DOHH2 (cell line): ENCODE data around the gene CAND1.
A peak's percentile ranks its signal among the peaks of the same experiment; 100 is the strongest.

Source experiments
- EZH2phosphoT487 ChIP-seq: fragments of 200-600 bp; sonication (generic); IDR thresholded peaks from 2 replicates; pipeline ENCODE4 v1.6.1; 2017; ENCODE audit warnings: borderline replicate concordance, mild to moderate bottlenecking, antibody characterized with exemption, low read length, moderate library complexity, mixed read lengths
- TF ChIP-seq, protein P1 (sequence below): fragments of 200-600 bp; sonication (generic); IDR thresholded peaks from one replicate; pipeline ENCODE4 v1.5.1; 2014; ENCODE audit warnings: antibody characterized with exemption, mild to moderate bottlenecking, low read depth, low read length; ENCODE audit not compliant: poor library complexity, severe bottlenecking

DNA sequence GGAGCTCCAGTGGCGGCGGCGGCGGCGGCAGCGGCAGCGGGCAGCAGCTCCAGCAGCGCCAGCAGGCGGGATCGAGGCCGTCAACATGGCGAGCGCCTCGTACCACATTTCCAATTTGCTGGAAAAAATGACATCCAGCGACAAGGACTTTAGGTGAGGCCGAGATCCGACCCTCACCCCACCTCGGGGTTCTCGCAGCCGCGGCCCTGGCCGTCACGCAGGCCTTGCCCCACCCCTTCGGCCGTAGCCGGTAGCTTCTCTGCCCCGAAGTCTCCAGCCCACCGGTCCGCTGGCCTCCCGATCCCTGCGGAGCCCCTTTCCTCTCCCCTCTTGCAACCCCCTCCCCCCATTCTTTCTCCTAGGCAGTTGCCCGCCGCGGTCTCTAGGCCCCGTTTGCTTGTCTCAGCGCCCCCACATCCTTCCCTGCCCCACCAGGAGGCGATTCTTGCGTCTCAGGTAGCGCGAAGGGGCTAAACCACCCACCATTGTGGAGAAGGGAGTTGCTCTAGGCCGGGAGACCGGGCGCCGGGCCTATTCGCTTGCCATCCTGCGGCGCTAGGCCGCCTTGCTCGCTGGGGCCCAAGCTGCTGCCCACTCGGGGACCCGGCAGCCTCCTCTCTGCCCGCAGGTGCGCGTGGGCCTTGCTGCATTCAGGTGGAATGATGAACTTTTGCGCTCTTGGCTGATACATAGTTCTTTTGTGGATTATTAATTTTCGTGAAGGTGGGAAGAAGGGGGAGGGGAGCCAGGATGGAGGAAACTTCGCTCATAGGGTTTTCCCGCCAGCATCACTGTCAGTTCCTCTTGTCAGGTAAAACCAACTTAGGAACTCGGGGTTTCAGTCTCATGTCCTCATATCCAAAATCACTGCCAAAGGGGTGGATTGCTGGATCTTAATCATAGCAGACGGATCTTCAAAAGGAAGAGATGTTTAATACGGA lies 745 bp downstream of the CAND1 start:
- TF ChIP-seq, protein P1, sequence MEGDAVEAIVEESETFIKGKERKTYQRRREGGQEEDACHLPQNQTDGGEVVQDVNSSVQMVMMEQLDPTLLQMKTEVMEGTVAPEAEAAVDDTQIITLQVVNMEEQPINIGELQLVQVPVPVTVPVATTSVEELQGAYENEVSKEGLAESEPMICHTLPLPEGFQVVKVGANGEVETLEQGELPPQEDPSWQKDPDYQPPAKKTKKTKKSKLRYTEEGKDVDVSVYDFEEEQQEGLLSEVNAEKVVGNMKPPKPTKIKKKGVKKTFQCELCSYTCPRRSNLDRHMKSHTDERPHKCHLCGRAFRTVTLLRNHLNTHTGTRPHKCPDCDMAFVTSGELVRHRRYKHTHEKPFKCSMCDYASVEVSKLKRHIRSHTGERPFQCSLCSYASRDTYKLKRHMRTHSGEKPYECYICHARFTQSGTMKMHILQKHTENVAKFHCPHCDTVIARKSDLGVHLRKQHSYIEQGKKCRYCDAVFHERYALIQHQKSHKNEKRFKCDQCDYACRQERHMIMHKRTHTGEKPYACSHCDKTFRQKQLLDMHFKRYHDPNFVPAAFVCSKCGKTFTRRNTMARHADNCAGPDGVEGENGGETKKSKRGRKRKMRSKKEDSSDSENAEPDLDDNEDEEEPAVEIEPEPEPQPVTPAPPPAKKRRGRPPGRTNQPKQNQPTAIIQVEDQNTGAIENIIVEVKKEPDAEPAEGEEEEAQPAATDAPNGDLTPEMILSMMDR = peak; percentile 10
- no peak for TF ChIP-seq EZH2phosphoT487
